ENCODE data around the gene RNU4-1. TPM values are rescaled to one million over a fixed set of nuclear protein-coding genes. Genes with fewer than 3 reads are reported as not detected.
A peak's percentile ranks its signal among the peaks of the same experiment; 100 is the strongest.

RNU4-1 gene
- total RNA-seq, 2 experiments from 2014 or later = 1,409 to 2,335 TPM

DNA sequence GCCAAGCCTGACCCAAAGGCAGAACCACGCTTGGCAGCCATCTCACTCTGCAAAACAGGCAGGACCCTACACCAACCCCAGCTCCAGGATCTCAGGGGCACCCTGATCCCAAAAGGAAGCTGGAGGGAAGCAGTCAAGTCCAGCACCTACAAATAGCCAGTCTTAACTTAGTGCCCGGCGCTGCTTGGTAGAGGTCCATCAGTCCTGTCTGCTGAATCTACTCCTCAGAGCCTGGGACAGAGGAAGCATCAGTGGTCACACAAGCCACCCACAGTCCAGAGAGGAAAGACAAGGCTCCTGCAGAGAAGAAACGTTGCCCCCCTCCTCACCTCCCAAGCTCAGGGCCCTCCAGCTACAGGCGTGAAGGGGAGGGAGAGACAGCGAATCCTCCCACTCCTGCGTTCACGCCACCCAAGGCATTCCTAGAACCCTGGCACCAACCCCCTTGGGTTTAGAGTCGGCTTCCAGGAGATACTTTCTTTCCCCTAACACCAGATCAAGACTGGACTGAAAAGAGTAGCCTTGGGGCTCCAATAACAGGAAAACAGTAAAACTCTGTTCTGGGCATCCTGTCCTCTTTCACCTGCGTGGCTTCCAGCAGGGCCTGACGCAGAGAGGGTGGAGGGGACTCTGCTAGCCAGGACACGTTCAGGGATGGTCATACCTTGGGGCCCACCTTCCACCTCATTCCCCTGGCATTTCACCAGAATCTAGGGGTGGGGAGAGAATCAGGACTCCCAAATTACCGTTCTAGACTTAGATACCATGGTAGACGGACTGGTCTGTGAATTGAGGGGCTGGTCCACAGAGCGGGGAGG, 28.7 kb downstream of the RNU4-1 start:
- POLR2A ChIA-PET = interaction anchor here (1.8 to 11.8 kb wide), 7 partner anchors 12 to 64 kb away, joined by 7 to 224 read pairs (median 10); partner anchors contain the start of genes RNU4-1, RNU4-2 and RPLP0
- H3K9me3 Mint-ChIP-seq (ENCODE audit: insufficient read depth) = no peaks in the 10 kb centered on the region
- peak overlapping the region; percentile 77 for H3K27ac Mint-ChIP-seq
- ATAC-seq (no peak), DNase-seq (no peak)
- H3K4me1 Mint-ChIP-seq (ENCODE audit: low read depth) = peaks cover 61% of the 10 kb centered on the region
- peaks cover 41% of the 10 kb centered on the region for H3K36me3 Mint-ChIP-seq (ENCODE audit: low read depth)
- no peaks in the 10 kb centered on the region for H3K27me3 Mint-ChIP-seq (ENCODE audit: low read depth)
- CTCF ChIA-PET = interaction anchor here (0.7 to 24.5 kb wide), 10 partner anchors 10 to 207 kb away, joined by 3 to 922 read pairs (median 37); partner anchors contain the start of genes RNU4-1 and RPLP0
- H3K4me3 Mint-ChIP-seq = peak overlapping the region; percentile 81

GRCh38 chr12:120263748-120264085, 29.3 kb downstream of the RNU4-1 start:
- no peak for ATAC-seq
- no peak for DNase-seq
- H3K36me3 Mint-ChIP-seq (ENCODE audit: low read depth) = peaks cover 41% of the 10 kb centered on the region
- peak overlapping the region; percentile 81 for H3K4me3 Mint-ChIP-seq
- no peak overlapping the region for H3K27ac Mint-ChIP-seq
- H3K9me3 Mint-ChIP-seq (ENCODE audit: insufficient read depth) = no peaks in the 10 kb centered on the region
- ChIA-PET CTCF (interaction anchor here (3.2 to 24.5 kb wide), 4 partner anchors 12 to 35 kb away, joined by 10 to 922 read pairs (median 67); no protein-coding TSS in a partner anchor), POLR2A (interaction anchor here (1.9 to 11.8 kb wide), 5 partner anchors 14 to 63 kb away, joined by 7 to 224 read pairs (median 10); partner anchors contain the start of genes RNU4-1, RNU4-2 and RPLP0)
- H3K27me3 Mint-ChIP-seq (ENCODE audit: low read depth) = no peaks in the 10 kb centered on the region
- peaks cover 61% of the 10 kb centered on the region for H3K4me1 Mint-ChIP-seq (ENCODE audit: low read depth)

- DNase-seq = no peak
- peaks cover 44% of the 10 kb centered on the region for H3K36me3 Mint-ChIP-seq (ENCODE audit: low read depth)
- ATAC-seq = no peak
- H3K27me3 Mint-ChIP-seq (ENCODE audit: low read depth) = no peaks in the 10 kb centered on the region
- no peaks in the 10 kb centered on the region for H3K9me3 Mint-ChIP-seq (ENCODE audit: insufficient read depth)
- peaks cover 67% of the 10 kb centered on the region for H3K4me1 Mint-ChIP-seq (ENCODE audit: low read depth)
- peak overlapping the region; percentile 61 for H3K27ac Mint-ChIP-seq
- H3K4me3 Mint-ChIP-seq = peak overlapping the region; percentile 81
- ChIA-PET CTCF (interaction anchor here (0.9 to 24.5 kb wide), 6 partner anchors 11 to 62 kb away, joined by 3 to 922 read pairs (median 35); partner anchors contain the start of genes RPLP0 and SIRT4), POLR2A (interaction anchor here (1.0 to 11.8 kb wide), 9 partner anchors 10 to 142 kb away, joined by 3 to 224 read pairs (median 10); partner anchors contain the start of genes RNU4-1, RNU4-2 and RPLP0)
These were observed 29.9 kb downstream of the RNU4-1 start for GRCh38 chr12:120262852-120263747.

DNA sequence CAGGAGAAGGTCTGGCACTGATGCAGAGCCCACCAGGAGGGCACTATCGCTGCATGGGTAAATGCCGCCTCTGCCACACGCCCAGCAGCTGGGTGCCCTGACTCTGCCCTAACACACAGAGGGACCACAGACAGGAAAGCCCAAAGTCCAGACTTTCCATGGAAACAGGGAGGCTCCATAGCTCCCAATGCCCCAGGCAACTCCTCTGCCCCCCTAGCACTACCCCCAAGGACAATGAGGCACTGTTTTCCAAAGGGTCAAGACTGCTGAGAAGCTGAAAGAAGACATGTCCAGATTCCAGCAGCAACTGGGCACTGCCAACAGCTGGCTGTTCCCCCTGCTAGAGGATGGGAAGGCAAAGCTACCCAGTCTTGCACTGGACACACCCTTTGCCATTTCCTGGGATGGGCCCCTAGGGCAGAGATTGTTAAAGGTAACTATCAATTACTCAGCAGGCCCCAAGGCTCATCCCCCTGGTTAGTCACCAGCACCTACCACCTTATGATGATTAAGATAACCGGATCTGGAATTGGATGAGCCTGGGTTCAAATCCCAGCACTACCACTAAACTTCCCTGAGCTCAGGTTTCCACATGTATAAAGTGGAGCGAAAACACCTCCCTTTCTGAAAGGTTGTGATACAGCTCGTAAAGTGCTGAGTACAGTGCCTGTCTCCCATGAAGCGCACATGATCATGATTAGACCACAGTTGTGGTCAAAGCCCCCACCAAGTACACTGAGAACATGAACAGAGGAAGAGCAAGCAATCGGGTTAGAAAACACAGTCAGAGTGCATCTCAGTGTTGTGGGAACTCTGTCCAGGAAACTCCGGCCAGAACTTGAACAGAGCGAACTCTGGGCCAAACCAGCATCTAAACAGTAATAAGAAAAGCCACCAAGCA, 30.8 kb downstream of the RNU4-1 start:
- ChIA-PET CTCF (interaction anchor here (0.9 to 24.5 kb wide), 6 partner anchors 10 to 61 kb away, joined by 3 to 922 read pairs (median 35); partner anchors contain the start of genes RPLP0 and SIRT4), POLR2A (interaction anchor here (1.0 to 11.8 kb wide), 10 partner anchors 9 to 141 kb away, joined by 3 to 224 read pairs (median 10); partner anchors contain the start of genes RNU4-1, RNU4-2 and RPLP0)
- Mint-ChIP-seq H3K9me3 (ENCODE audit: insufficient read depth) (no peaks in the 10 kb centered on the region), H3K36me3 (ENCODE audit: low read depth) (peaks cover 45% of the 10 kb centered on the region), H3K4me3 (peak overlapping the region; percentile 81), H3K4me1 (ENCODE audit: low read depth) (peaks cover 74% of the 10 kb centered on the region), H3K27me3 (ENCODE audit: low read depth) (no peaks in the 10 kb centered on the region), H3K27ac (peak overlapping the region; percentile 61)
- DNase-seq (peak; percentile 74), ATAC-seq (peak; percentile 37)

DNA sequence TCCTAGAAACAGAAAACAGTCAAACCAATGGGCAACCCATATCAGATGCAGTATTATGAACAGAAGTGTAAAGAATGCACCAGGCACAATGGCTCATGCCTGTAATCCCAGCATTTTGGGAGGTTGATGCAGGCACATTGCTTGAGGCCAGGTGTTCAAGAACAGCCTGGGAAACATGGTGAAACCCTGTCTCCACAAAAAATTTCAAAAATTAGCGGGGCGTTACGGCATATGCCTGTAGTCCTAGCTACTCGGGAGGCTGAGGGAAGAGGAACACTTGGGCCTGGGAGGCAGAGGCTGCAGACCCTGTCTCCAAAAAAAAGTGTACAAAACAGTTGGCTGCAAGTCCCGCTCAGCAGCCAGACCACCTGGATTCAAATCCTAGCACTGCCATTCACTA, 32.4 kb downstream of the RNU4-1 start:
- ChIA-PET CTCF (interaction anchor here (3.0 to 24.5 kb wide), 3 partner anchors 9 to 59 kb away, joined by 17 to 922 read pairs (median 53); partner anchors contain the start of gene RPLP0), POLR2A (interaction anchor here (2.0 to 11.8 kb wide), 2 partner anchors 31 to 33 kb away, joined by 13 to 224 read pairs; partner anchors contain the start of genes RNU4-1 and RNU4-2)
- H3K27me3 Mint-ChIP-seq (ENCODE audit: low read depth) = no peaks in the 10 kb centered on the region
- ATAC-seq (no peak), DNase-seq (no peak)
- H3K4me1 Mint-ChIP-seq (ENCODE audit: low read depth) = peaks cover 78% of the 10 kb centered on the region
- H3K9me3 Mint-ChIP-seq (ENCODE audit: insufficient read depth) = no peaks in the 10 kb centered on the region
- no peak overlapping the region for H3K4me3 Mint-ChIP-seq
- no peak overlapping the region for H3K27ac Mint-ChIP-seq
- H3K36me3 Mint-ChIP-seq (ENCODE audit: low read depth) = peaks cover 52% of the 10 kb centered on the region

- no peaks in the 10 kb centered on the region for H3K9me3 Mint-ChIP-seq (ENCODE audit: insufficient read depth)
These were observed 33.4 kb downstream of the RNU4-1 start for GRCh38 chr12:120259418-120260202.

GRCh38 chr12:120258323-120258896, 34.6 kb downstream of the RNU4-1 start:
- H3K4me3 Mint-ChIP-seq = no peak overlapping the region
- CTCF ChIA-PET = interaction anchor here (1.0 to 24.5 kb wide), 3 partner anchors 7 to 30 kb away, joined by 3 to 922 read pairs (median 53); no protein-coding TSS in a partner anchor

More at GRCh38 chr12:120259418-120260202, 33.4 kb downstream of the RNU4-1 start:
- peak overlapping the region; percentile 20 for H3K27ac Mint-ChIP-seq
- H3K4me1 Mint-ChIP-seq (ENCODE audit: low read depth) = peaks cover 82% of the 10 kb centered on the region
- H3K27me3 Mint-ChIP-seq (ENCODE audit: low read depth) = no peaks in the 10 kb centered on the region
- DNase-seq (no peak), ATAC-seq (no peak)
- CTCF ChIA-PET = interaction anchor here (5.8 to 24.5 kb wide), 2 partner anchors 8 to 31 kb away, joined by 53 to 922 read pairs; no protein-coding TSS in a partner anchor
- peaks cover 56% of the 10 kb centered on the region for H3K36me3 Mint-ChIP-seq (ENCODE audit: low read depth)
- POLR2A ChIA-PET = interaction anchor here (0.6 to 11.8 kb wide), 3 partner anchors 13 to 32 kb away, joined by 3 to 224 read pairs (median 3); partner anchors contain the start of genes RNU4-1 and RNU4-2
- H3K4me3 Mint-ChIP-seq = no peak overlapping the region

GRCh38 chr12:120257041-120257821, 35.8 kb downstream of the RNU4-1 start:
- H3K27me3 Mint-ChIP-seq (ENCODE audit: low read depth) = no peaks in the 10 kb centered on the region
- POLR2A ChIA-PET = interaction anchor here (0.7 to 11.8 kb wide), 3 partner anchors 29 to 56 kb away, joined by 4 to 224 read pairs (median 8); partner anchors contain the start of genes RNU4-1, RNU4-2 and RPLP0
- peaks cover 81% of the 10 kb centered on the region for H3K4me1 Mint-ChIP-seq (ENCODE audit: low read depth)
- ATAC-seq = no peak
- H3K36me3 Mint-ChIP-seq (ENCODE audit: low read depth) = peaks cover 50% of the 10 kb centered on the region
- CTCF ChIA-PET = interaction anchor here (1.0 to 24.5 kb wide), 5 partner anchors 8 to 28 kb away, joined by 3 to 922 read pairs (median 8); partner anchors contain the start of gene PXN
- DNase-seq = no peak
- H3K4me3 Mint-ChIP-seq = no peak overlapping the region
- peak overlapping the region; percentile 1 for H3K27ac Mint-ChIP-seq
- H3K9me3 Mint-ChIP-seq (ENCODE audit: insufficient read depth) = no peaks in the 10 kb centered on the region

More at GRCh38 chr12:120258323-120258896, 34.6 kb downstream of the RNU4-1 start:
- Mint-ChIP-seq H3K4me1 (ENCODE audit: low read depth) (peaks cover 81% of the 10 kb centered on the region), H3K27ac (peak overlapping the region; percentile 46), H3K9me3 (ENCODE audit: insufficient read depth) (no peaks in the 10 kb centered on the region), H3K36me3 (ENCODE audit: low read depth) (peaks cover 53% of the 10 kb centered on the region), H3K27me3 (ENCODE audit: low read depth) (no peaks in the 10 kb centered on the region)
- DNase-seq (no peak), ATAC-seq (no peak)
- POLR2A ChIA-PET = interaction anchor here (1.7 to 11.8 kb wide), 3 partner anchors 26 to 57 kb away, joined by 3 to 224 read pairs (median 8); partner anchors contain the start of genes RNU4-1, RNU4-2 and RPLP0

Data from activated CD8-positive, alpha-beta T cell treated with anti-CD3 and anti-CD28 coated beads, Interleukin-2, amount 10 ng/mL, durations not matched to agents 7 days and 5 days (primary cell).